ENCODE measurements around the gene ZFP36. TPM values are rescaled to one million over a fixed set of nuclear protein-coding genes. Genes with fewer than 3 reads are reported as not detected.

The ZFP36 gene
- 100 to 1,000 TPM; 125 to 274 (median 178) TPM for total RNA-seq

GRCh38 chr19:39406656-39407409, at the start of gene ZFP36:
ZFP36 (plus strand) TSS chr19:39406847; CDS start chr19:39406905, 58 bp downstream.
- peak within 1 kb of the TSS; percentile 66 to 98 (median 88) for H3K4me3 ChIP-seq
- TF ChIP-seq EP300 (IDR thresholded peaks at IDR 0.05) (peak; percentile 39 to 100), POLR2A (IDR thresholded peaks at IDR 0.05) (peak; percentile 97 to 99), CTCF (IDR thresholded peaks at IDR 0.05) (peak in 2 of 5 experiments; percentile 25 to 26)
- H3K9me3 ChIP-seq = no peaks in the 10 kb centered on the region
- 1% methylated on average over 41 to 42 of the region's 56 CpGs for WGBS, 2 donors
- peaks cover 0 to 3% of the 10 kb centered on the region in 2 donors for H3K27me3 ChIP-seq
- peak within 1 kb of the TSS; percentile 94 to 100 (median 100) for H3K27ac ChIP-seq
- peaks cover 6 to 56% (median 49%) of the 10 kb centered on the region in 4 donors for H3K4me1 ChIP-seq
- peak; percentile 90 to 95 for DNase-seq (ENCODE audit: low spot score in 2 of 2)
- H3K36me3 ChIP-seq = peaks cover 10 to 22% (median 18%) of the 10 kb centered on the region in 3 donors

GRCh38 chr19:39359026-39359425, 47.6 kb upstream of the ZFP36 start:
- H3K4me3 ChIP-seq = no peak overlapping the region
- peaks cover 5 to 78% (median 14%) of the 10 kb centered on the region in 3 donors for H3K36me3 ChIP-seq
- peaks cover 4 to 47% (median 27%) of the 10 kb centered on the region in 4 donors for H3K4me1 ChIP-seq
- TF ChIP-seq POLR2A (IDR thresholded peaks at IDR 0.05) = no peak
- no peak for TF ChIP-seq CTCF (IDR thresholded peaks at IDR 0.05)
- TF ChIP-seq EP300 (IDR thresholded peaks at IDR 0.05) = no peak
- no peaks in the 10 kb centered on the region for H3K27me3 ChIP-seq
- DNase-seq (ENCODE audit: low spot score in 2 of 2) = no peak
- no peaks in the 10 kb centered on the region for H3K9me3 ChIP-seq
- peak overlapping the region in 2 of 4 donors; percentile 67 to 70 for H3K27ac ChIP-seq
- 72 to 79% methylated on average over 3 of the region's 3 CpGs for WGBS, 2 donors

- Histone ChIP-seq H3K27me3 (no peaks in the 10 kb centered on the region), H3K27ac (peak overlapping the region; percentile 28 to 99 (median 88)), H3K4me1 (peaks cover 4 to 53% (median 40%) of the 10 kb centered on the region in 4 donors), H3K36me3 (peaks cover 5 to 62% (median 11%) of the 10 kb centered on the region in 3 donors), H3K9me3 (no peaks in the 10 kb centered on the region), H3K4me3 (no peak overlapping the region)
- TF ChIP-seq POLR2A (IDR thresholded peaks at IDR 0.05) = no peak
- TF ChIP-seq CTCF (IDR thresholded peaks at IDR 0.05) = no peak
- no peak for TF ChIP-seq EP300 (IDR thresholded peaks at IDR 0.05)
- no peak for DNase-seq (ENCODE audit: low spot score in 2 of 2)
- 83 to 88% methylated on average over 1 of the region's 1 CpG for WGBS, 2 donors
Observed at GRCh38 chr19:39360599-39360998, 46.0 kb upstream of the ZFP36 start.

- TF ChIP-seq POLR2A (IDR thresholded peaks at IDR 0.05) (no peak), EP300 (IDR thresholded peaks at IDR 0.05) (peak in 1 of 2 donors; percentile 5)
- H3K9me3 ChIP-seq = no peaks in the 10 kb centered on the region
- no peaks in the 10 kb centered on the region for H3K27me3 ChIP-seq
- H3K4me3 ChIP-seq = no peak overlapping the region
- 36 to 42% methylated on average over 6 of the region's 6 CpGs for WGBS, 2 donors
- H3K36me3 ChIP-seq = peaks cover 0 to 55% (median 0%) of the 10 kb centered on the region in 3 donors
- DNase-seq (ENCODE audit: low spot score in 2 of 2) = no peak
- peak overlapping the region; percentile 77 to 99 (median 88) for H3K27ac ChIP-seq
- peaks cover 4 to 76% (median 47%) of the 10 kb centered on the region in 4 donors for H3K4me1 ChIP-seq
Observed at GRCh38 chr19:39362682-39363657, 43.7 kb upstream of the ZFP36 start.

GRCh38 chr19:39363901-39364457, 42.7 kb upstream of the ZFP36 start:
- Histone ChIP-seq H3K4me1 (peaks cover 4 to 81% (median 47%) of the 10 kb centered on the region in 4 donors), H3K27me3 (no peaks in the 10 kb centered on the region), H3K27ac (peak overlapping the region; percentile 77 to 99 (median 88)), H3K9me3 (no peaks in the 10 kb centered on the region), H3K36me3 (peaks cover 0 to 53% (median 0%) of the 10 kb centered on the region in 3 donors), H3K4me3 (no peak overlapping the region)
- DNase-seq (ENCODE audit: low spot score in 2 of 2) = peak; percentile 49 to 63
- TF ChIP-seq POLR2A (IDR thresholded peaks at IDR 0.05) = no peak
- peak in 1 of 2 donors; percentile 96 for TF ChIP-seq EP300 (IDR thresholded peaks at IDR 0.05)
- TF ChIP-seq CTCF (IDR thresholded peaks at IDR 0.05) = peak in 1 of 5 experiments; percentile 9
- 11 to 21% methylated on average over 5 of the region's 5 CpGs for WGBS, 2 donors
